ENCODE data around the gene LRMDA. TPM values are rescaled to one million over a fixed set of nuclear protein-coding genes. Genes with fewer than 3 reads are reported as not detected.
A peak's percentile ranks its signal among the peaks of the same experiment; 100 is the strongest.
"Not testable (repeated sequence)": the region's sequence is repeated elsewhere in the genome, so short reads cannot be mapped to it uniquely, and the experiment has no call there.

Gene LRMDA
- total and polyA plus RNA-seq, 2 donors (not counting 3 experiments of a cell fraction or from before 2014, with no cell fraction given): 9.7 to 18.0 TPM

DNA sequence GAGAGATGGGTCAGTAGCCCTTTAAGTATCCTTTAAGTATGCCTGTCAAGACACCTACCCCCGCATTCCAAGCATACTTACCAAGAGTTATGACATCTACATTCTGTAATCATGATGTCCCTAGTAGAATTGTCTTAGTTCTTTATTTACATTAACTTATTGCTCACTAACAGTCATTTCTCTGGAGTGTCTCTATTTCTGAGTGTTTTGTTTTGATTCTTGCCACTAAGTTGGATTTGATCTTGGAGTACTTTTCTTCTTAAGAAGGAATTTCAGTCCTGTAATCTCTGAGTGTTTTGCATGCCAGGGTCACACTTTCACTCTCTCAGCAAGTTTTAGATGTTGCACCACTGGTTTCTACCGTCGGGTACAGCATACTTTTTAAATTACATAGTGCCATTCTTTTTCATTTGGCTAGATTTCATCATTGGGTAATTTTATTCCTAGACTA is 1152.3 kb downstream of the LRMDA start:
- Histone ChIP-seq H4K20me1 (replicated peaks; ENCODE audit: control insufficient read depth, extremely low read depth, insufficient read depth, low read length) (no peaks in the 10 kb centered on the region), H3K9me1 (replicated peaks; ENCODE audit: control insufficient read depth, extremely low read depth, insufficient read depth, low read length) (no peaks in the 10 kb centered on the region), H3K4me3 (replicated peaks in 1 of 3; ENCODE audit: insufficient read depth in 1 of 3, low read depth in 1 of 3, low read length in 3 of 3) (no peak overlapping the region), H3K79me2 (ENCODE audit: control insufficient read depth, insufficient read depth, low read length) (no peaks in the 10 kb centered on the region), H3K27ac (ENCODE audit: insufficient read depth, low read depth, low read length) (no peak overlapping the region), H3K36me3 (ENCODE audit: control insufficient read depth in 2 of 2, extremely low read depth in 1 of 2, insufficient read depth in 2 of 2, low read length in 2 of 2) (no peaks in the 10 kb centered on the region), H3K27me3 (ENCODE audit: control insufficient read depth in 2 of 2, insufficient read depth in 2 of 2, low read length in 2 of 2) (no peaks in the 10 kb centered on the region), H2AFZ (ENCODE audit: low read depth, low read length) (no peak overlapping the region), H3K9me3 (replicated peaks; ENCODE audit: control insufficient read depth, insufficient read depth, low read length) (no peaks in the 10 kb centered on the region), H3K4me1 (ENCODE audit: control insufficient read depth, extremely low read depth, insufficient read depth, low read length) (no peaks in the 10 kb centered on the region), H3K9ac (replicated peaks; ENCODE audit: extremely low read depth, insufficient read depth, low read length) (no peak overlapping the region), H3K4me2 (ENCODE audit: insufficient read depth, low read length) (no peak overlapping the region)
- DNase-seq (ENCODE audit: low read depth, low spot score): peak; percentile 6
- ChIA-PET CTCF (no interaction called here), POLR2A (no interaction called here)
- no peak for FAIRE-seq
- BruUV-seq (replicated peaks): no TSS peak
- intact Hi-C loops (cut with micrococcal nuclease) (no loop called here), dilution Hi-C loops (cut with MboI; ENCODE audit: extremely low pct_ligation_motif_present, low sequenced_read_pairs) (no loop called here)
- TF ChIP-seq, protein P1, sequence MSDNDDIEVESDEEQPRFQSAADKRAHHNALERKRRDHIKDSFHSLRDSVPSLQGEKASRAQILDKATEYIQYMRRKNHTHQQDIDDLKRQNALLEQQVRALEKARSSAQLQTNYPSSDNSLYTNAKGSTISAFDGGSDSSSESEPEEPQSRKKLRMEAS (IDR thresholded peaks at IDR 0.05; ENCODE audit: insufficient read depth, insufficient read length): no peak

DNA sequence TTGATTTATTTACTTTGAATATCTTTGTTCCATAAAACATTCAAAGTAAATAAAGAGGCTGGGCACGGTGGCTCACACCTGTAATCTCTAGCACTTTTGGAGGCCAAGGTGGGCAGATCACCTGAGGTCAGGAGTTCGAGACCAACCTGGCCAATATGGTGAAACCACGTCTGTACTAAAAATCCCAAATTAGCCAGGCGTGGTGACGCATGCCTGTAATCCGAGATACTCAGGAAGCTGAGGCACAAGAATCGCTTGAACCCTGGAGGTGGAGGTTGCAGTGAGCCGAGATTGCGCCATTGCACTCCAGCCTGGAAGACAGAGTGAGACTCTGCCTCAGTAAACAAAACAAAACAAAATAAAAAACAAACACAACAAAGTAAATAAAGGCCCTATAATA is 1153.0 kb downstream of the LRMDA start:
- H3K27ac ChIP-seq (ENCODE audit: insufficient read depth, low read depth, low read length); CTCF ChIA-PET; H3K4me1 ChIP-seq (ENCODE audit: control insufficient read depth, extremely low read depth, insufficient read depth, low read length); POLR2A ChIA-PET; DNase-seq (ENCODE audit: low read depth, low spot score); H3K4me2 ChIP-seq (ENCODE audit: insufficient read depth, low read length); H3K9me1 ChIP-seq (replicated peaks; ENCODE audit: control insufficient read depth, extremely low read depth, insufficient read depth, low read length); H4K20me1 ChIP-seq (replicated peaks; ENCODE audit: control insufficient read depth, extremely low read depth, insufficient read depth, low read length); H3K36me3 ChIP-seq (ENCODE audit: control insufficient read depth in 2 of 2, extremely low read depth in 1 of 2, insufficient read depth in 2 of 2, low read length in 2 of 2); intact Hi-C loops (cut with micrococcal nuclease); H3K9me3 ChIP-seq (replicated peaks; ENCODE audit: control insufficient read depth, insufficient read depth, low read length); H3K27me3 ChIP-seq (ENCODE audit: control insufficient read depth in 2 of 2, insufficient read depth in 2 of 2, low read length in 2 of 2); BruUV-seq (replicated peaks); dilution Hi-C loops (cut with MboI; ENCODE audit: extremely low pct_ligation_motif_present, low sequenced_read_pairs); H3K9ac ChIP-seq (replicated peaks; ENCODE audit: extremely low read depth, insufficient read depth, low read length); H3K4me3 ChIP-seq (replicated peaks in 1 of 3; ENCODE audit: insufficient read depth in 1 of 3, low read depth in 1 of 3, low read length in 3 of 3); H3K79me2 ChIP-seq (ENCODE audit: control insufficient read depth, insufficient read depth, low read length); H2AFZ ChIP-seq (ENCODE audit: low read depth, low read length); FAIRE-seq: not testable (repeated sequence)

MicroRNAs within 50 kb of the gene (microRNA counts, 767-probe panel; counts per million panel counts)
- 723 counts per million, percentile 96 among the panel's probes with 10 or more counts for microRNA hsa-miR-606

Small RNA genes lying within 50 kb of the gene (microRNA-seq; reads per million reads assigned to microRNA genes)
- not detected for gene MIR606 (ENCODE audit: borderline number of aligned reads, borderline replicate concordance)

Small RNA genes lying within 50 kb of the gene (small RNA-seq; reads per million reads assigned to genes)
- gene MIR606 (ENCODE audit: insufficient read depth, insufficient read length, low read depth, low replicate concordance) (not detected), gene RN7SL518P (ENCODE audit: insufficient read depth, insufficient read length, low read depth, low replicate concordance) (not detected), gene RNU6-673P (ENCODE audit: insufficient read depth, insufficient read length, low read depth, low replicate concordance) (not detected)

Other genes starting within 250 kb of the LRMDA start
- gene VDAC2, start 220.8 kb upstream of the LRMDA start, total RNA-seq: 220 and 222 TPM in 2 replicates
- 65.5 and 89.3 TPM in 2 replicates for gene VDAC2, start 220.8 kb upstream of the LRMDA start, polyA plus RNA-seq
- 14.0 and 18.6 TPM in 2 replicates for gene COMTD1, start 195.7 kb upstream of the LRMDA start, total RNA-seq
- gene COMTD1, start 195.7 kb upstream of the LRMDA start, polyA plus RNA-seq: 18.4 and 26.6 TPM in 2 replicates
- gene ZNF503, start 29.9 kb upstream of the LRMDA start, total RNA-seq: 2.2 and 2.7 TPM in 2 replicates
- gene ZNF503, start 29.9 kb upstream of the LRMDA start, polyA plus RNA-seq: 0.58 and 0.73 TPM in 2 replicates